Activated CD8-positive, alpha-beta memory T cell treated with anti-CD3 and anti-CD28 coated beads, Interleukin-2, amount 50 U/mL, for 24 hours (primary cell): ENCODE data around the gene ADAMTS12.
"Not testable (repeated sequence)": the region's sequence is repeated elsewhere in the genome, so short reads cannot be mapped to it uniquely, and the experiment has no call there.

ENCODE experiments used
- DNase-seq: peaks from one replicate; pipeline ENCODE4 v3.0.0-alpha.2; 2020; ENCODE audit errors: extremely low read depth

ADAMTS12 gene

GRCh38 chr5:33582417-33582816 is 309.4 kb downstream of the ADAMTS12 start:
- DNase-seq, result no peak

GRCh38 chr5:33579789-33580188 is 312.0 kb downstream of the ADAMTS12 start:
- DNase-seq, result no peak

DNA sequence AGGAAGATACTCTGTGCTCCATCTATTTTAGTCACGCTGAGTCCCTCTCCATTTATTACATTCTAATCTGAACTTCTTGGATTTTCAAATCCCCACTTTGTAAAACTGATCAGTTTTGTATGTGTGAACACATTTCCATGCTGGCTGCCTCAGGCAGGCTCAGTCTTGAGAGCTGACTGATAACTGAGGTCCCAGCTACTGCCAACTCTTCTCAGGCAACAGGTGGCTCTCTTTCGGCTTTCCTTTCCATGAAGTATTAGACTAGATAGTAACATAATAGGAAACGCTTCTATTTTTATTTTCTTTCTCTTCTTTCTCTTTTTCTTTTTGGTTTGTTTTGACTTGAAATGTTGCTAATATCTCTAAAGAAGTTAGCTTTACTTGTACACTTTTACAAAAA is 312.6 kb downstream of the ADAMTS12 start:
- DNase-seq, result no peak

DNA sequence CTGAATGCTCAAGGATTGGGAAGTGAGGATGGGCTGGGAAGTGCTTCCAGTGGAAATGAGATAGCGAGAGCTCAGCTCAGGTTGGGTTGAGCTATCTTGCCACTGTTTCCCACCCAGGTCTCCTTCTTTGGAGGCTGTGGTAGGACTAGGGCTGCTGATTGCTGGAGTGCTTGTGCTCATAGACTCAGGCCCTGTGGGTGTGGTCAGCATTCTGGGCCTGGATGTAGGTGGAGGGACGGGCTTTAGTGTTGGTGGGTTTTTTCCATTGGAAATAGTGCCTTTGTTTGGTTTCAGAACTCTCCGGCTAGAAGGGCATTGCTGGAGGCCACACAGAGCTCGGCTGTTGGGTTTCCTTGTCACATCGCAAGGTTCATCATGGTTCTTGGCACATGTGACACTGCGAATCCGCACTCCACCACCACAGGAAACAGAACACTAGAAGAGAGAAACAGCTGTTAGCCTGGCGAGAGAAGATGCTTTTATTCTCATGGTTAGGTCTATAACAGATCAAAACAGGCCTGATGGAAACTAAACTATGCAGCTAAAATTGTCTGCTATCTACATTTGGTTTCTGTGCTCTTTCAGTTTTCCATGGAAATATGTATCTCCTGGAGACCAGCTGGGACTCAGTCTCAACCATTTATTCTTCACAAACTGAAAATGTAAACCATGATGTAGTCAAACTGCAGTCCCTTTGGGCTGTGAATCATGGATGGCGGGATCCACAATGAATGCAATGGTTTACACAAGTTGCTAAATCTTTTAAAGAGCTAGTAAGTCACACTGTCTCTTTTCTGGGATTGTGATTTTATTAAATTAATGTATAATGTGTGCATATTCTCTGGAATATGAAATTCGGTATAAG is 314.8 kb downstream of the ADAMTS12 start:
- no peak for DNase-seq

- DNase-seq, result no peak
Measured at GRCh38 chr5:33565324-33565723, 326.5 kb downstream of the ADAMTS12 start.

- no peak for DNase-seq
Measured at GRCh38 chr5:33563983-33564908, 327.5 kb downstream of the ADAMTS12 start.

DNA sequence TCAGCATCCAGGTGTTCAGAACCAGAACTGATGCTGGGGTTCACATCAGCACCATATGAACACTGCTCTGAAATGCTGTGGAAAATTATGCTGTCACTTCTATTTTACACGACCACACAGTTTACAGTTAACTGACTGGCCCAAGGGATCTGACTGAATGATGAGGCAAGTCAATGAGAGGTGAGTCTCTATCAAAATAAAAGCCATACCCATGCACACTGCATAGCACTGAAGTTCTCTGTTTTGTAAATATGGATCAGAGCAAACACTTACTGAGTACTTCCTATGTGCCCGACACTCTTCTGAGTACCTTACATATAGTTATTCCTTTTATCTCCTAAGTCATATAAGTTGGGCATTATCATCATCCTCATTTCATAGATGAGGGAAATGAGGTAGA is 328.3 kb downstream of the ADAMTS12 start:
- no peak for DNase-seq

GRCh38 chr5:33558489-33558888 is 333.3 kb downstream of the ADAMTS12 start:
- DNase-seq, result no peak

DNA sequence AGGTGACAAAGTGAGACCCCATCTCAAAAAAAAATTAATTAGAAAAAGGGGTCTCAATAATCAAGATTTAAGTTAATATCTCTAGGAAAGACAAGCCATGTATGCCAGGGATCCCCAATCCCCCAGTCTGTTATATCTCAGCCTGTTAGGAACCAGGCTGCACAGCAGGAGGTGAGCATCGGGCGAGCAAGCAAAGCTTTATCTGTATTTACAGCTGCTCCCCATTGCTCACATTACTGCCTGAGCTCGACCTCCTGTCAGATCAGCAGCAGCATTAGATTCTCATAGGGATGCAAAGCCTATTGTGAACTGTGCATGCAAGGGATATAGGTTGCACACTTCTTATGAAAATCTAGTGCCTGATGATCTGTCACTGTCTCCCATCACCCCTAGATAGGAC is 334.2 kb downstream of the ADAMTS12 start:
- no peak for DNase-seq

DNA sequence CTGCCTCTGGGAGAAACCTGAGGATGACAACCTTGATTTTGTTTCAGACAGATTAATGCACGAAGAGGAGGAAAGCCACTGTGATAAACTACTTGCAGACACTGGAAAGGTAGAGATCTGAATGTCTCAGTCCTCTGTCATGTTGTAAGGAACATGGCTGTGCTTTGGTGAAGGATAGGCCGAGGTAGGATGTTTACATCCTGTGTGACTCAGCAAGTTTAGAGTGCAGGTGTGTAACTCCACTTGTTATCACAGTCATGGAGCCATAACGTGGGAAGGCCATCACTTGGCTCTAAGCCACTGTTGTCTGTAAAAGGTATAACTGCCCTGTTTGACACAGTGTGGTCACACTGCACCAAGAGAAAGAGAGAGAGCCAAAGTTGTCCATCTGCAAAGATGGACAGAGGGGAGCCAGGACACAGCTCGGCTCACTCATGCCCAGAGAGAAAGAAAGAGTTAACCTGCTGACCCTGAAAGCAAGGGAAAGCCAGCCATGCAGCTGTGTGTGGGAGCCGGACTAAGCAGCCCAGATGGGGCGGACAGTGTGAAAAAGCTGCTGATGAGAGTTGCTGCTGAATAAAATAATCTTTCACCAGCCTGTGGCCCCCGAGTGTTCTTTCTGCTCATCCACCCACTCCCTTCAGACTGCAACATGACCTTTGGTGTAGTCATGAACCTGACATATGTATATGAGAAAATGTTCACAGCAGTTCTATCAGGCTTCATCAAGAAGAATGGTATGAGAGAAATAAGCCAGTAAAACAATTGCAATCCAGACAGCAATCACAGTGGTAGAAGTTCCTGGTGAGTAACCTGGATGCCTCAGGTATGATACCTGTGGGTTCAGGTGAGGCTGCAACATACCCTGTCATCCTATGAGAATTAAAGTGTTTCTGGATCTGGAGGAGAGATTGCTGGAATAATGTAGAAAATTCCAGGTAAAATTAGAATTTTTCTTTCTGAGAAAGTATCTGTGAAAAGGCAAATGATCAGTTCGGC is 335.2 kb downstream of the ADAMTS12 start:
- DNase-seq, result no peak

DNA sequence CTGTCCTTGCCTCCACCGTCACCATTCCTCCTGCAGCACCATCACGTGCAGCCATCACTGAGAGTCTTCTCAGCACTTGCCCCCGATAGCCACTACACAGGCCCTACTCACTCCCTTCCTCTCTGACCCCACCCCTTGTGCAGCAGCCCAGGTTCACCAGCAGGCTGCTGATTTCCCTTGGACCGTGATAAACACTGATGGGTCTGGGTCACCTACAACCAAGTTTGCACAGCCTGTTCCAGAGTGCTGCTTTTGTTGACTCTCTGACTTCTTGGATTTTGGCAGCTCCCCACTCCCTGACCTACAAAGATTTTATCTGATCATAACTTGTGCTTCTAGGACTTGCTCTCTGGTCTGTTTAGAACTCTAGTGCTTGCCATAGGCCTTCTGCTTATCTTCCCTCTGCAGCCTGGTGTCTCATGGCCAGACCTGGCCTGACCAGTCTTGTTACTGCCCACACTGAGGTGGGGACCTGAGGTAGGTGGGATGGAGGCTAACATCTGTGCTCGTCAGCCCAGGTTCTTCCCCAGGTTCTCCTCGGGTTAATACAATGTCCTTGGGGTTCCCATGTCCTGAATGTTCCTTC is 341.7 kb downstream of the ADAMTS12 start:
- DNase-seq, result no peak

DNA sequence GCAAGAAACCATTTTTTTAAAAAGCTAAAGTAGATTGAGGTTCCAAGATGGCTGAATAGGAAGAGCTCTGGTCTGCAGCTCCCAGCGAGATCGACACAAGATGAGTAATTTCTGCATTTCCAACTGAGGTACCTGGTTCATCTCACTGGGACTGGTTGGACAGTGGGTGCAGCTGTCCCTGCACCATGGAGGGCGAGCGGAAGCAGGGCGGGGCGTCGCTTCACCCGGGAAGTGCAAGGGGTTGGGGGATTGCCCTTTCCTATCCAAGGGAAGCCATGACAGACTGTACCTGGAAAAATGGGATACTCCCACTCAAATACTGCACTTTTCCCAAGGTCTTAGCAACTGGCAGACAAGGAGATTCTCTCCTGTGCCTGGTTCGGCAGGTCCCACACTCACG is 352.0 kb downstream of the ADAMTS12 start:
- not testable (repeated sequence) for DNase-seq

- DNase-seq, result no peak
Measured at GRCh38 chr5:33539212-33539611, 352.6 kb downstream of the ADAMTS12 start.

DNA sequence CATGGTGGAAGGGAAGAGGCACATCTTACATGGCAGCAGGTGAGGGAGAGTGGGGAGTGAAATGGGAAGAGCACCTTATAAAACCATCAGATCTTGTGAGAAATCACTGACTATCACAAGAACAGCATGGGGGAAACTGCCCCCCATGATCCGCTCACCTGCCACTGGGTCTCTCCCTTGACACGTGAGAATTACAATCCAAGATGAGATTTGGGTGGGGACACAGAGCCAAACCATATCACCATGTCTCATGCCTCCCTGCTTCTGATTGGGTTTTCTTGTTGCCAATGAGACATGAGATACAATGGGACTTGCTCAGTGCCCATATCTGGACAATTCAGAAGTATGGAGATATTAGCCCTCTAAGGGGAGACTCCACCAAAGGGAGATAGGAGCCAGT is 353.6 kb downstream of the ADAMTS12 start:
- DNase-seq, result no peak

DNA sequence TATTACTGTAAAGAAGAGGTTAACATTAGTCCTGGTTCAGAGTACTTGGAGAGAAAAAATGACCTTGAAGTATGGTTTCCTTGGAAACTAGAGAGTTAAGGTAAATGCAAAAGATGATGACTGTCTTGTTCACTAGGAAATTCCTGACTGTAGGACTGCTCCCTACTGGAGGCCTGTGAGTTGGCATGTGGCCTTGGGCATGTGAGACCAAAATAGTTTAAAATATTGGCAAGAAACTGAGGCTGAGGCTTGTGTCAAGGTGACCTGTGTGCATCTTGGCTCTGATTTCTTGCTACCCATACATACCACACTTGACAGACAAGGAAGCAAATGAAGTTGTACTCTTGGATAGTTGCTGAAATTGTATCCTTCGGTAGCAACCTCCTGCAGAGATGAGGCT is 354.6 kb downstream of the ADAMTS12 start:
- no peak for DNase-seq

DNA sequence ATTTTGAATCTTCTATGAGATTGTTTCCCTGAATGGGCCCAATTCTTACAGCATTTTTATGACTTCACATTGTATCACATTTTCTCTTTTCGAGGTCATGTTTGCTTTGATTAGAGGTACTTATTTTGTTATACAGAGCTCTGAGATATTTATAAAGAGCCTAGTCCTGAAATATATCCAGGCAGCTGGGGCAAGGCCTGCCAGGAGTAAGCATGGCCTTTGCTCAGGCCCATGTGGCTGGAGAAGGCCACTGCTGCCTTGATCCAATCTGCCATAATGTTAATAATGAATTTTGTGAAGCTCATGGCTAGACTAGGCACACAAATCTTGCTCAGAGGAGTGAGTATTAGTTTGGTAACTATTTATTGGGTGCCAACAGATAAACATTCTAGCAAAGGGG is 355.0 kb downstream of the ADAMTS12 start:
- DNase-seq, result no peak

DNA sequence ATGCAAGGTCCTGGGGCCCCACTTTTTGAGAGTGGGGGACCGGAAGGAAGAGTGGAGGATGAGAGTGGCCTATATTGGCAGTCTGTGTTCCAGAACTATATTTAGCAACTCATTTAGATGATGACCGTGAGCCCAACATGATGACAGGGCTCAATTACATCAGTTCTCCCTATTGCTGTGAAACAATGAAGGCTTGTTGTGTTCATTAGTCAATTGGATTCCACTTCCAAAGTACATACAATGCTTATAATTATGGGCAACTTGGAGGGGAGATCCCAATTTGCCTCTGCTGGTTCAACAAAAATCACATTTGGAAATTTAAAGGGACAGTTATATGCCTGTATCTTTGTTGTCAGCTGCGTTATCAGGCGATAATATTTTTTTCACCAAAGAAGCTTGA is 360.0 kb downstream of the ADAMTS12 start:
- no peak for DNase-seq

GRCh38 chr5:33531037-33531298 is 360.8 kb downstream of the ADAMTS12 start:
- no peak for DNase-seq

- no peak for DNase-seq
Measured at GRCh38 chr5:33530183-33531036, 361.4 kb downstream of the ADAMTS12 start.

- no peak for DNase-seq
Measured at GRCh38 chr5:33527696-33528095, 364.1 kb downstream of the ADAMTS12 start.
